GM18868 (cell line): ENCODE results near the gene TRIO.
A peak's percentile ranks its signal among the peaks of the same experiment; 100 is the strongest.

Experiments used
- ATAC-seq: cut with Tn5 transposase; IDR thresholded peaks from one replicate; pipeline ENCODE4 v1.9.1; 2021; ENCODE audit warnings: mild to moderate bottlenecking, moderate library complexity; ENCODE audit not compliant: unreplicated experiment

The TRIO gene

GRCh38 chr5:14260637-14261036 is 117.5 kb downstream of the TRIO start:
- ATAC-seq, result no peak

GRCh38 chr5:14261235-14261634 is 118.1 kb downstream of the TRIO start:
- peak; percentile 34 for ATAC-seq

GRCh38 chr5:14261856-14262611 is 118.9 kb downstream of the TRIO start:
- no peak for ATAC-seq

GRCh38 chr5:14263113-14263512 is 120.0 kb downstream of the TRIO start:
- ATAC-seq, result no peak

GRCh38 chr5:14263699-14264098 is 120.6 kb downstream of the TRIO start:
- no peak for ATAC-seq

GRCh38 chr5:14264605-14265316 is 121.6 kb downstream of the TRIO start:
- ATAC-seq, result peak; percentile 79

GRCh38 chr5:14265570-14265969 is 122.4 kb downstream of the TRIO start:
- ATAC-seq, result no peak

GRCh38 chr5:14266171-14266570 is 123.0 kb downstream of the TRIO start:
- ATAC-seq, result no peak

- ATAC-seq, result no peak
These were observed 123.5 kb downstream of the TRIO start for GRCh38 chr5:14266686-14267085.

- no peak for ATAC-seq
These were observed 124.2 kb downstream of the TRIO start for GRCh38 chr5:14267166-14267838.

- no peak for ATAC-seq
These were observed 125.0 kb downstream of the TRIO start for GRCh38 chr5:14267991-14268708.

- ATAC-seq, result no peak
These were observed 125.6 kb downstream of the TRIO start for GRCh38 chr5:14268738-14269137.

GRCh38 chr5:14269395-14269794 is 126.3 kb downstream of the TRIO start:
- ATAC-seq, result no peak

GRCh38 chr5:14270209-14270702 is 127.1 kb downstream of the TRIO start:
- ATAC-seq, result peak; percentile 60

- ATAC-seq, result no peak
These were observed 129.5 kb downstream of the TRIO start for GRCh38 chr5:14272548-14273205.

GRCh38 chr5:14273207-14273767 is 130.1 kb downstream of the TRIO start:
- ATAC-seq, result no peak

- ATAC-seq, result no peak
These were observed 133.2 kb downstream of the TRIO start for GRCh38 chr5:14276380-14276779.

- peak; percentile 35 for ATAC-seq
These were observed 134.5 kb downstream of the TRIO start for GRCh38 chr5:14277385-14278320.

- ATAC-seq, result no peak
These were observed 137.2 kb downstream of the TRIO start for GRCh38 chr5:14280294-14280854.
